WTC11 (cell line): ENCODE data around the gene GOLGA5. TPM values are rescaled to one million over a fixed set of nuclear protein-coding genes. Genes with fewer than 3 reads are reported as not detected.
A peak's percentile ranks its signal among the peaks of the same experiment; 100 is the strongest.
"Not testable (repeated sequence)": the region's sequence is repeated elsewhere in the genome, so short reads cannot be mapped to it uniquely, and the experiment has no call there.

Source experiments
- ATAC-seq: fragments of 200-7000 bp; cut with Tn5 transposase; 2 replicates; pipeline ENCODE4 v1.10.0; 2021; ENCODE audit warnings: mild to moderate bottlenecking, moderate library complexity
- CTCF ChIA-PET: fragments of 300-600 bp; sonication (Branson Sonifier 250); formaldehyde crosslinking; loops from one replicate; lab custom pipeline; 2021; ENCODE audit warnings: antibody characterized with exemption; lab: Charles Lee
- POLR2A ChIA-PET: fragments of 350-600 bp; sonication (Branson Sonifier 250); formaldehyde crosslinking; loops from one replicate; lab custom pipeline; 2021; ENCODE audit warnings: antibody characterized with exemption; lab: Charles Lee
- DNase-seq: peaks from one replicate; pipeline ENCODE4 v3.0.0; 2021; ENCODE audit warnings: low spot score
- H3K27ac Mint-ChIP-seq: 2 replicates; pipeline ENCODE4 v1.8.0; 2021; ENCODE audit warnings: mixed read lengths
- H3K27me3 Mint-ChIP-seq: 2 replicates; pipeline ENCODE4 v1.8.0; 2021; ENCODE audit warnings: low read depth, mild to moderate bottlenecking, moderate library complexity, mixed read lengths
- H3K36me3 Mint-ChIP-seq: 2 replicates; pipeline ENCODE4 v1.8.0; 2021; ENCODE audit warnings: mixed read lengths
- H3K4me1 Mint-ChIP-seq: 2 replicates; pipeline ENCODE4 v1.8.0; 2022; ENCODE audit warnings: mixed read lengths
- H3K4me3 Mint-ChIP-seq: 2 replicates; pipeline ENCODE4 v1.8.0; 2021; ENCODE audit warnings: mild to moderate bottlenecking, moderate library complexity, mixed read lengths
- H3K9me3 Mint-ChIP-seq: 2 replicates; pipeline ENCODE4 v1.8.0; 2021; ENCODE audit warnings: mixed read lengths
- ARID4B ChIP-seq: sonication (generic); formaldehyde crosslinking; IDR thresholded peaks from 2 replicates; pipeline ENCODE4 v1.8.0; 2023; ENCODE audit warnings: missing genetic modification reagents, mild to moderate bottlenecking, borderline replicate concordance
- ATF1 ChIP-seq: sonication (generic); formaldehyde crosslinking; IDR thresholded peaks from 2 replicates; pipeline ENCODE4 v1.8.1; 2023; ENCODE audit warnings: mild to moderate bottlenecking, moderate library complexity, missing genetic modification reagents
- CBFB ChIP-seq: sonication (generic); formaldehyde crosslinking; IDR thresholded peaks from 2 replicates; pipeline ENCODE4 v1.8.1; 2022; ENCODE audit warnings: mild to moderate bottlenecking, low read depth, missing genetic modification reagents
- FOXK1 ChIP-seq: sonication (generic); formaldehyde crosslinking; IDR thresholded peaks from 2 replicates; pipeline ENCODE4 v1.8.0; 2022; ENCODE audit warnings: mild to moderate bottlenecking, moderate library complexity, missing genetic modification reagents
- FOXP1 ChIP-seq: sonication (generic); formaldehyde crosslinking; IDR thresholded peaks from 2 replicates; pipeline ENCODE4 v1.8.0; 2022; ENCODE audit warnings: missing genetic modification reagents, mild to moderate bottlenecking, moderate library complexity, borderline replicate concordance
- FOXP4 ChIP-seq: sonication (generic); formaldehyde crosslinking; IDR thresholded peaks from 2 replicates; pipeline ENCODE4 v1.8.0; 2022; ENCODE audit warnings: mild to moderate bottlenecking, missing genetic modification reagents
- GABPB1 ChIP-seq: sonication (generic); formaldehyde crosslinking; IDR thresholded peaks from 2 replicates; pipeline ENCODE4 v1.8.1; 2023; ENCODE audit warnings: mild to moderate bottlenecking, missing genetic modification reagents
- JUN ChIP-seq: sonication (generic); formaldehyde crosslinking; IDR thresholded peaks from 2 replicates; pipeline ENCODE4 v1.8.0; 2023; ENCODE audit warnings: mild to moderate bottlenecking, missing genetic modification reagents
- MYBL2 ChIP-seq: sonication (generic); formaldehyde crosslinking; IDR thresholded peaks from 2 replicates; pipeline ENCODE4 v1.8.1; 2023; ENCODE audit warnings: mild to moderate bottlenecking, moderate library complexity, missing genetic modification reagents
- NFYB ChIP-seq: sonication (generic); formaldehyde crosslinking; conservative IDR thresholded peaks from 2 replicates; pipeline ENCODE4 v1.8.0; 2022; ENCODE audit warnings: low read depth, missing genetic modification reagents
- OVOL2 ChIP-seq: fragments of 250-450 bp; sonication (Bioruptor Pico); IDR thresholded peaks from 2 replicates; pipeline ENCODE4 v1.9.0; 2021; ENCODE audit warnings: mild to moderate bottlenecking, borderline replicate concordance
- PREB ChIP-seq: sonication (generic); formaldehyde crosslinking; IDR thresholded peaks from 2 replicates; pipeline ENCODE4 v1.8.1; 2022; ENCODE audit warnings: mild to moderate bottlenecking, missing genetic modification reagents, moderate library complexity, borderline replicate concordance
- SP1 ChIP-seq: sonication (generic); formaldehyde crosslinking; conservative IDR thresholded peaks from 2 replicates; pipeline ENCODE4 v1.8.1; 2022; ENCODE audit warnings: missing genetic modification reagents
- TEAD1 ChIP-seq: sonication (generic); formaldehyde crosslinking; IDR thresholded peaks from 2 replicates; pipeline ENCODE4 v1.8.0; 2022; ENCODE audit warnings: mild to moderate bottlenecking, missing genetic modification reagents
- TEAD4 ChIP-seq: sonication (generic); formaldehyde crosslinking; IDR thresholded peaks from 2 replicates; pipeline ENCODE4 v1.8.0; 2022; ENCODE audit warnings: mild to moderate bottlenecking, missing genetic modification reagents
- ZBTB21 ChIP-seq: sonication (generic); formaldehyde crosslinking; IDR thresholded peaks from 2 replicates; pipeline ENCODE4 v1.8.1; 2023; ENCODE audit warnings: mild to moderate bottlenecking, missing genetic modification reagents, borderline replicate concordance
- ZBTB43 ChIP-seq: sonication (generic); formaldehyde crosslinking; IDR thresholded peaks from 2 replicates; pipeline ENCODE4 v1.8.1; 2023; ENCODE audit warnings: mild to moderate bottlenecking, missing genetic modification reagents
- ZNF138 ChIP-seq: sonication (generic); formaldehyde crosslinking; conservative IDR thresholded peaks from 2 replicates; pipeline ENCODE4 v1.8.1; 2022; ENCODE audit warnings: mild to moderate bottlenecking, moderate library complexity, missing genetic modification reagents
- ZNF281 ChIP-seq: sonication (generic); formaldehyde crosslinking; IDR thresholded peaks from 2 replicates; pipeline ENCODE4 v1.8.0; 2023; ENCODE audit warnings: mild to moderate bottlenecking, missing genetic modification reagents
- ZNF416 ChIP-seq: fragments of 250-450 bp; sonication (Bioruptor Pico); IDR thresholded peaks from 2 replicates; pipeline ENCODE4 v1.9.0; 2021; ENCODE audit warnings: mild to moderate bottlenecking, inconsistent platforms
- total RNA-seq: library from RNA; stranded (reverse); gene quantifications from 3 replicates; pipeline ENCODE4 v1.2.3, GENCODE V29; 2021
- TF ChIP-seq, protein P1 (sequence below): sonication (generic); formaldehyde crosslinking; IDR thresholded peaks from 2 replicates; pipeline ENCODE4 v1.8.0; 2022; ENCODE audit warnings: mild to moderate bottlenecking, missing genetic modification reagents
- TF ChIP-seq, protein P2 (sequence below): sonication (generic); formaldehyde crosslinking; IDR thresholded peaks from 2 replicates; pipeline ENCODE4 v1.8.1; 2023; ENCODE audit warnings: mild to moderate bottlenecking, missing genetic modification reagents, moderate library complexity

The GOLGA5 gene
- total RNA-seq, 1 experiment from 2014 or later, result 27.0 TPM

GRCh38 chr14:92748259-92749016 lies 45.7 kb upstream of the GOLGA5 start, which contains the start of gene LGMN (continued):
- 0 out of 2 replicates have a peak, but pooled peaks have one; percentile 79 for TF ChIP-seq ZBTB43 (CRISPR knock-in tag)
- TF ChIP-seq GABPB1 (CRISPR knock-in tag), result peak; percentile 75
- TF ChIP-seq, protein P1, sequence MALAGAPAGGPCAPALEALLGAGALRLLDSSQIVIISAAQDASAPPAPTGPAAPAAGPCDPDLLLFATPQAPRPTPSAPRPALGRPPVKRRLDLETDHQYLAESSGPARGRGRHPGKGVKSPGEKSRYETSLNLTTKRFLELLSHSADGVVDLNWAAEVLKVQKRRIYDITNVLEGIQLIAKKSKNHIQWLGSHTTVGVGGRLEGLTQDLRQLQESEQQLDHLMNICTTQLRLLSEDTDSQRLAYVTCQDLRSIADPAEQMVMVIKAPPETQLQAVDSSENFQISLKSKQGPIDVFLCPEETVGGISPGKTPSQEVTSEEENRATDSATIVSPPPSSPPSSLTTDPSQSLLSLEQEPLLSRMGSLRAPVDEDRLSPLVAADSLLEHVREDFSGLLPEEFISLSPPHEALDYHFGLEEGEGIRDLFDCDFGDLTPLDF, result 0 out of 2 replicates have a peak, but pooled peaks have one; percentile 35
- 0 out of 2 replicates have a peak, but pooled peaks have one; percentile 26 for TF ChIP-seq ZNF416 (CRISPR knock-in tag)
- TF ChIP-seq ATF1 (CRISPR knock-in tag), result no peak
- TF ChIP-seq TEAD1 (CRISPR knock-in tag), result peak; percentile 67; the same call in 1 of the 2 replicates
- 0 out of 2 replicates have a peak, but pooled peaks have one; percentile 42 for TF ChIP-seq PREB (CRISPR knock-in tag)
- TF ChIP-seq FOXP1 (CRISPR knock-in tag), result peak; percentile 92
- peak; percentile 72; the same call in 1 of the 2 replicates for TF ChIP-seq FOXK1 (CRISPR knock-in tag)
- 0 out of 2 replicates have a peak, but pooled peaks have one; percentile 32 for TF ChIP-seq ZNF281 (CRISPR knock-in tag)
- TF ChIP-seq TEAD4, result 0 out of 2 replicates have a peak, but pooled peaks have one; percentile 18
- TF ChIP-seq, protein P2, sequence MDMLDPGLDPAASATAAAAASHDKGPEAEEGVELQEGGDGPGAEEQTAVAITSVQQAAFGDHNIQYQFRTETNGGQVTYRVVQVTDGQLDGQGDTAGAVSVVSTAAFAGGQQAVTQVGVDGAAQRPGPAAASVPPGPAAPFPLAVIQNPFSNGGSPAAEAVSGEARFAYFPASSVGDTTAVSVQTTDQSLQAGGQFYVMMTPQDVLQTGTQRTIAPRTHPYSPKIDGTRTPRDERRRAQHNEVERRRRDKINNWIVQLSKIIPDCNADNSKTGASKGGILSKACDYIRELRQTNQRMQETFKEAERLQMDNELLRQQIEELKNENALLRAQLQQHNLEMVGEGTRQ (CRISPR knock-in tag), result peak; percentile 43; the same call in 1 of the 2 replicates
- peak; percentile 48; the same call in 1 of the 2 replicates for TF ChIP-seq JUN (CRISPR knock-in tag)
- no peak for TF ChIP-seq OVOL2
- no peak for TF ChIP-seq CBFB (CRISPR knock-in tag)
- peak; percentile 70; the same call in 1 of the 2 replicates for TF ChIP-seq MYBL2 (CRISPR knock-in tag)
- no peak for TF ChIP-seq ZNF138 (CRISPR knock-in tag)
- peak; percentile 85; the same call in 1 of the 2 replicates for TF ChIP-seq ARID4B
- peak; percentile 87 for TF ChIP-seq SP1 (CRISPR knock-in tag)
- TF ChIP-seq NFYB (CRISPR knock-in tag), result peak; percentile 53
- 0 out of 2 replicates have a peak, but pooled peaks have one; percentile 59 for TF ChIP-seq ZBTB21
- TF ChIP-seq FOXP4 (CRISPR knock-in tag), result peak; percentile 59; the same call in 1 of the 2 replicates

DNA sequence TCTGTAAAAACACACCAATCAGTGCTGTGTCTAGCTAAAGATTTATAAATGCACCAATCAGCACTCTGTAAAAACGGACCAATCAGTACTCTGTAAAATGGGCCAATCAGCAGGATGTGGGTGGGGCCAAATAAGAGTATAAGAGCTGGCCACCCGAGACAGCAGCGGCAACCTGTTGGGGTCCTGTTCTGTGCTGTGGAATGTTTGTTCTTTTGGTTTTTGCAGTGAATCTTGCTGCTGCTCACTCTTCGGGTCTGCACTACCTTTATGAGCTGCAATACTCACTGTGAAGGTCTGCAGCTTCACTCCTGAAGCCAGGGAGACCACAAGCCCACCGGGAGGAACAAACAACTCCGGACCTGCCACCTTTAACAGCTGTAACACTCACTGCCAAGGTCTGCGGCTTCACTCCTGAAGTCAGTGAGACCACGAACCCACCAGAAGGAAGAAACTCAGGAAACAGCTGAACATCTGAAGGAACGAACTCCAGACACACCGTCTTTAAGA lies 43.8 kb upstream of the GOLGA5 start:
- Mint-ChIP-seq H3K4me1 (peaks cover 19% of the 10 kb centered on the region), H3K27me3 (peaks cover 28% of the 10 kb centered on the region), H3K36me3 (peaks cover 12% of the 10 kb centered on the region)
- DNase-seq, H3K27ac Mint-ChIP-seq, H3K4me3 Mint-ChIP-seq, ATAC-seq, H3K9me3 Mint-ChIP-seq, POLR2A ChIA-PET: not testable (repeated sequence)
- CTCF ChIA-PET, result interaction anchor here (0.9 to 1.6 kb wide), 2 partner anchors 16 to 35 kb away, joined by 3 read pairs; no protein-coding TSS in a partner anchor
